Nephron (organoid): ENCODE measurements around the gene EVC.
"Not testable (repeated sequence)": the region's sequence is repeated elsewhere in the genome, so short reads cannot be mapped to it uniquely, and the experiment has no call there.

Source experiments
- H3K27ac Mint-ChIP-seq, 3 experiments: 2 replicates each; pipeline ENCODE4 v1.8.0; 2020; ENCODE audit warnings: mixed read lengths in 3 of 3, mild to moderate bottlenecking in 2 of 3, moderate library complexity in 1 of 3
- H3K27me3 Mint-ChIP-seq: 2 replicates; pipeline ENCODE4 v1.8.0; 2021; ENCODE audit warnings: low read depth, mild to moderate bottlenecking, moderate library complexity, mixed read lengths
- H3K36me3 Mint-ChIP-seq: 2 replicates; pipeline ENCODE4 v1.8.0; 2020; ENCODE audit warnings: low read depth, mixed read lengths
- H3K4me1 Mint-ChIP-seq: 2 replicates; pipeline ENCODE4 v1.8.0; 2020; ENCODE audit warnings: mixed read lengths
- H3K4me3 Mint-ChIP-seq, 3 experiments: 2 replicates each; pipeline ENCODE4 v1.8.0; 2020; ENCODE audit warnings: mild to moderate bottlenecking in 3 of 3, mixed read lengths in 3 of 3, moderate library complexity in 2 of 3
- H3K9me3 Mint-ChIP-seq: 2 replicates; pipeline ENCODE4 v1.8.0; 2020; ENCODE audit warnings: mixed read lengths
- TF ChIP-seq, protein P1 (sequence below), 3 experiments: fragments of 200-600 bp; sonication (generic); IDR thresholded peaks; one replicate each; pipeline ENCODE4 v1.5.0; 2021; ENCODE audit warnings: antibody characterized with exemption in 3 of 3; ENCODE audit not compliant: unreplicated experiment in 3 of 3

The EVC gene

DNA sequence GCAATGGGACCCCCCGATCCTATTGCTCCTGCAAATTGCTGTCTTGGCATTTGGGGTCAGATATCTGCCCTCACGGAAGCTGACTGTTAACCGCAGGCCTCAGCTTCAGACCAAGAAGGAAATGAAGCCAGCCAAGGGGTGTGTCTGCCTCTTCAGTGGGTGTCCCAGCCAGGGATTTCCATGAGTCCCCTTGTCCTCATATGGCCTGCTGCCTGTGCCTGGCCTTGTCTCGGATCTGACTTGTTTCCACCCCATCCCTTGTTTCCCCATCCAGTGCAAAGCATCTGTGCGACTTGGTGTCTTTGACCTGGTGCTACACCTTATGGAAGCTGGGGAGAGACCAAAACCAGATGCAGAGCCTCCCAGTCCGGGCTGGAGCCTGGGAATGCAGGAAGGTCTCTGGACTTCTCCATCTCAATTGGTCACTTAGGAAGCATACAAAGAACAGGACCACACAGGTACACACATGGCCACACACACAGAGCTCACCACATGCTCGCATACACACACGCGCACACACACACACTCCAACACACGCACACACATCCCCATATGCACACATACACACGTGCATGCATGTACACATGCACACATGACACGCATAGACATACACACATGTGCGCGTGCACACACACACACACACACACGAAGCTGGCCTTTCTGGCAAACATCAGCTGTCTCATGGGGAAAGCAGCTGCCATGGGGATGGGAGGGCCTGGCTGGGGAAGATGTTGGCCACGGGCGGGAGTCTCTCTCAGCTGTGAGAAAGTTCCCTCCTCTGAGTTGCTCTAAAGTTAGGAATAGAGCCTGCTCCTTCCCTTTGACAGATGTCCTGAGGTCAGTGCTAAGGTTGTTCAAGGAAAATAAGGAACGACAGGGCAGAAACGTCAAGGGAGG lies 116.4 kb downstream of the EVC start:
- Mint-ChIP-seq H3K4me3 (no peak overlapping the region), H3K9me3 (no peaks in the 10 kb centered on the region), H3K36me3 (peaks cover 78% of the 10 kb centered on the region), H3K4me1 (peaks cover 6% of the 10 kb centered on the region), H3K27ac (no peak overlapping the region), H3K27me3 (no peaks in the 10 kb centered on the region)
- TF ChIP-seq, protein P1, sequence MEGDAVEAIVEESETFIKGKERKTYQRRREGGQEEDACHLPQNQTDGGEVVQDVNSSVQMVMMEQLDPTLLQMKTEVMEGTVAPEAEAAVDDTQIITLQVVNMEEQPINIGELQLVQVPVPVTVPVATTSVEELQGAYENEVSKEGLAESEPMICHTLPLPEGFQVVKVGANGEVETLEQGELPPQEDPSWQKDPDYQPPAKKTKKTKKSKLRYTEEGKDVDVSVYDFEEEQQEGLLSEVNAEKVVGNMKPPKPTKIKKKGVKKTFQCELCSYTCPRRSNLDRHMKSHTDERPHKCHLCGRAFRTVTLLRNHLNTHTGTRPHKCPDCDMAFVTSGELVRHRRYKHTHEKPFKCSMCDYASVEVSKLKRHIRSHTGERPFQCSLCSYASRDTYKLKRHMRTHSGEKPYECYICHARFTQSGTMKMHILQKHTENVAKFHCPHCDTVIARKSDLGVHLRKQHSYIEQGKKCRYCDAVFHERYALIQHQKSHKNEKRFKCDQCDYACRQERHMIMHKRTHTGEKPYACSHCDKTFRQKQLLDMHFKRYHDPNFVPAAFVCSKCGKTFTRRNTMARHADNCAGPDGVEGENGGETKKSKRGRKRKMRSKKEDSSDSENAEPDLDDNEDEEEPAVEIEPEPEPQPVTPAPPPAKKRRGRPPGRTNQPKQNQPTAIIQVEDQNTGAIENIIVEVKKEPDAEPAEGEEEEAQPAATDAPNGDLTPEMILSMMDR (IDR thresholded peaks at IDR 0.05; ENCODE audit: unreplicated experiment in 3 of 3), result no peak

DNA sequence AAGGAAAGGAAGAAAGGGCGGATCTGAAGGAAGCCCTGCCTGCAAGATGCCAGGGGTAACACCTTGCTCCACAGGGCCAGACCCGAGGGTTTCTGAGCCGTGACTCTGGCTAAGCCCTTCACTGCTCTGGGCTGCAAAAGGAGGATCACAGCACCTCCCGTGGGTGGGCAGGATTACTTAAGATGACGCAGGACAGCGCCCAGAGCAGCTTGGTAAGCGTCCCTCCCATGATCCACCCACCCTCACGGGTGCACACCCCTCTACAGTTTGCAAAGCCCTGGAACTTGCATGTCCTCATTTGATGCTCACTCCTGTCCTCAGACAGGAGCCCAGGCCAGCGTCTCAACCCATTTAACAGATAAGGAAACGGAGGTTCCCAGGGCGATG lies 117.0 kb downstream of the EVC start:
- TF ChIP-seq, protein P1 (IDR thresholded peaks at IDR 0.05; ENCODE audit: unreplicated experiment in 3 of 3), result no peak
- Mint-ChIP-seq H3K4me3 (no peak overlapping the region), H3K4me1 (peaks cover 6% of the 10 kb centered on the region), H3K36me3 (peaks cover 76% of the 10 kb centered on the region), H3K27me3 (no peaks in the 10 kb centered on the region), H3K27ac (no peak overlapping the region), H3K9me3 (no peaks in the 10 kb centered on the region)

DNA sequence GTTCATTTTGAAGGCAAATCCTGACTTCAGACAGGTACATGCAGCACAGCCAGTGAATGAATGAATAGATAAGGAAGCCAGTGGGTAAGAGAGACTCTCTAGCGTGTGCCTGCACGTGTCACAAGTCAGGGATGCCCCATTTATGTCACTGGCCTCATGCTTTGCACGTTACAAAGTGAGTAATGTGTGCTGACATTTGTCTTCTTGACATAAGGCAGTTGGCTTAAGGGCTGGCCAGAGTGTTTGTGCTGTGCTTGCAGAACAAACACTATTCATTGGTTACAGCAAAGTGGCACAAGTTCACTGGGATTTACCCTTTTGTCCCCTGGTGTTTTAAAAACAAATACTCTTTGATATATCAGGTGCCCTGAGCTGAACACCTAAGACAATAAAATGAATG lies 125.9 kb downstream of the EVC start:
- Mint-ChIP-seq H3K4me3 (no peak overlapping the region), H3K4me1 (peaks cover 6% of the 10 kb centered on the region), H3K27me3 (peaks cover 7% of the 10 kb centered on the region), H3K36me3 (peaks cover 43% of the 10 kb centered on the region), H3K27ac (no peak overlapping the region), H3K9me3 (no peaks in the 10 kb centered on the region)
- TF ChIP-seq, protein P1 (IDR thresholded peaks at IDR 0.05; ENCODE audit: unreplicated experiment in 3 of 3), result no peak

DNA sequence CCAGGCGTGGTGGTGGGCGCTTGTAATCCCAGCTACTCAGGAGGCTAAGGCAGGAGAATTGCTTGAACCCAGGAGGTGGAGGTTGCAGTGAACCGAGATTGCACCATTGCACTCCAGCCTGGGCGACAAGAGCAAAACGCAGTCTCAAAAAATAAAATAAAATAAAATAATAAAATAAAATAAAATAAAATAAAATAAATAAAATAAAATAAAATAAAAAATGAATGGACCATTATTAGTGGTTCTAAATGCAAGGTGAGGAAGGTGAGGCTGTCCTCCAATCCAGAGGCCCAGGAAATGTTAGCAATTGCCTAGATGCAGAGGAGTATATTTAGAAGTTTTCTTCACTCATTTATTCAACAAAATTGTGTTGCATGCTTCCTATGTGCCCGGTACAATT lies 126.5 kb downstream of the EVC start:
- H3K27ac Mint-ChIP-seq, H3K4me3 Mint-ChIP-seq, H3K9me3 Mint-ChIP-seq, H3K27me3 Mint-ChIP-seq, H3K4me1 Mint-ChIP-seq: not testable (repeated sequence)
- peaks cover 43% of the 10 kb centered on the region for H3K36me3 Mint-ChIP-seq

DNA sequence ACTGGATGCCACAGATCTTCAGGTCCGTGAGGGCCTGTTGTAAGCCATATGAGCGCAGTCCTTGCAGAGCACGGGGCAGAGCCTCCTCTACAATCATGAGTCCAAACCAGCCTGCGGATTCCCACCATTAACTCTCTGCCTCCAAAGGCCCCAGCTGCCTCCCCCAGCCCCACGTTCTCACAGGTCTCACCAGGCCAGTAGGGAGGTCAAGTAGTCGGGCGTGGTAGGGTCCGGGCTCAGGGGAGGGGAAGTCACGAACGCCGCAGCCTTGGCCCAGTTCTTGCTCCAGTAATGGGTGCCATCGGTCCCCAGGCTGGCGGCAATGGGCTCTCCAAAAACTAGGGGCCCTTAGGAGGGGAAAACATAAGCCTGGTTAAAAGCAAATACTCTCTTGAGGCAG lies 128.3 kb downstream of the EVC start:
- no peaks in the 10 kb centered on the region for H3K9me3 Mint-ChIP-seq
- TF ChIP-seq, protein P1 (IDR thresholded peaks at IDR 0.05; ENCODE audit: unreplicated experiment in 3 of 3), result no peak
- H3K36me3 Mint-ChIP-seq, result peaks cover 44% of the 10 kb centered on the region
- H3K27me3 Mint-ChIP-seq, result peaks cover 10% of the 10 kb centered on the region
- H3K4me3 Mint-ChIP-seq, result no peak overlapping the region
- H3K27ac Mint-ChIP-seq, result peak overlapping the region in 1 of 3 experiments; percentile 79
- peaks cover 19% of the 10 kb centered on the region for H3K4me1 Mint-ChIP-seq

DNA sequence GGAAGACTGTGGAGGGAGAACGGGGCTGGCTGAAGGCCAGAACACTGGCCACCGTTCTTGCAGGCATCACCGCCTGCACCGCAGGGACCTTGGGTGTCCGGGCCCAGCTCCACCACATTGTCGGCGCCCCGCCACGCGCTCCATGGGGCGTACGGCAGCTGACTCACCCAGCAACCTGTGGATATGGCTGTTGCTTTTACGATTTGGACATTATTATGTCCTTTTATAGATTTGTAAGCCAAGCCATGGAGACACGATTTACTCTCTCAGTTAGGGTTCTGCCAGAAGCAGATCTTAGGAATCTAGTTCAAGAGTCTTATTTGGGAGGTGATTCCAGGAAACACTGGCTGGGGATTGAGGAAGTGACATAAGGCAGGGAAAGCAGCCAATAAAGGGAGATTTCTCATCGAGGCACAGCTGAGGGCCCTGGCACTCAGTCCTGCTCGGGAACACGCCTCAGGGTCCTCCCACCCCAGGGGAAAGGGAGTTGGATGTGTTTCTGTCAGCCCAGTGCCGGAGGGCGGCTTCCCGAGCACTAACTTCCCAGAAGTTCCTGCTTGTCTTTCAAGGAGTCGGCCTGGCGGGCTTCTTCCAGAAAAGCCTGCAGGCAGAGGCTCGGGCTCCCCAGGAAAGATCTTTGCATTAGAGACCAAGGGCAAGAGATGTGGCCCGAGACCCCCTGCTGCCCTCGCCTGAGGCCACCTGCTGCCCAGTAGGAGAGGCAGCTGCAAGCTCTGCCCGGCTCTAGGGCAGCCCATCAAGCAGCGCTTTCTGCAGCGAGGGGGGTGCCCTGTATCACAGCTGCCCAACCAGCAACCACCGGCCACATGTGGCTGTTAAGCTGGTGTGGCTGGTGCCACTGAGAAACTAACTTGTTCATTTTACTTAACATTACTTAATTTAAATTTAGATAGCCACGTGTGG lies 129.0 kb downstream of the EVC start:
- H3K4me3 Mint-ChIP-seq, result no peak overlapping the region
- peaks cover 26% of the 10 kb centered on the region for H3K4me1 Mint-ChIP-seq
- no peaks in the 10 kb centered on the region for H3K9me3 Mint-ChIP-seq
- TF ChIP-seq, protein P1 (IDR thresholded peaks at IDR 0.05; ENCODE audit: unreplicated experiment in 3 of 3), result no peak
- H3K36me3 Mint-ChIP-seq, result peaks cover 40% of the 10 kb centered on the region
- peaks cover 10% of the 10 kb centered on the region for H3K27me3 Mint-ChIP-seq
- H3K27ac Mint-ChIP-seq, result peak overlapping the region in 2 of 3 experiments; percentile 51 to 79
